CD4-positive, alpha-beta memory T cell (primary cell): Measurements from ENCODE around the gene TKTL1. TPM values are rescaled to one million over a fixed set of nuclear protein-coding genes. Genes with fewer than 3 reads are reported as not detected.
A peak's percentile ranks its signal among the peaks of the same experiment; 100 is the strongest.
"Not testable (repeated sequence)": the region's sequence is repeated elsewhere in the genome, so short reads cannot be mapped to it uniquely, and the experiment has no call there.

Source experiments
- CTCF ChIA-PET: fragments of 350-600 bp; sonication (Branson Sonifier 250); formaldehyde crosslinking; loops from one replicate; lab custom pipeline; 2021; ENCODE audit warnings: inconsistent platforms; ENCODE audit not compliant: partially characterized antibody; lab: Charles Lee
- POLR2A ChIA-PET: fragments of 350-600 bp; sonication (Branson Sonifier 250); formaldehyde crosslinking; loops from one replicate; lab custom pipeline; 2021; ENCODE audit not compliant: partially characterized antibody; lab: Charles Lee
- DNase-seq, 5 donors: peaks; one replicate each; pipeline versions ENCODE4 v3.0.0 to v3.0.0-alpha.2; 2020 to 2022; ENCODE audit warnings: mixed read lengths in 1 of 5
- H3K27ac ChIP-seq: one replicate; pipeline ENCODE4 v1.7.0; 2013; ENCODE audit warnings: low read depth, low read length
- H3K27me3 ChIP-seq: 2 replicates; pipeline ENCODE4 v1.7.0; 2013; ENCODE audit warnings: mild to moderate bottlenecking, low read length, moderate library complexity; ENCODE audit not compliant: insufficient read depth
- H3K36me3 ChIP-seq: 2 replicates; pipeline ENCODE4 v1.7.0; 2013; ENCODE audit warnings: mild to moderate bottlenecking, low read length, moderate library complexity; ENCODE audit not compliant: insufficient read depth
- H3K4me1 ChIP-seq: 2 replicates; pipeline ENCODE4 v1.7.0; 2013; ENCODE audit warnings: mild to moderate bottlenecking, low read length, moderate library complexity; ENCODE audit not compliant: insufficient read depth
- H3K4me3 ChIP-seq, 2 donors: one replicate each; pipeline ENCODE4 v1.7.0; 2013; ENCODE audit warnings: low read length in 2 of 2, mild to moderate bottlenecking in 1 of 2
- H3K9me3 ChIP-seq, 2 donors: one replicate each; pipeline ENCODE4 v1.7.0; 2013; ENCODE audit warnings: low read length in 2 of 2, control low read depth in 1 of 2; ENCODE audit not compliant: control insufficient read depth in 1 of 2
- H3K27ac Mint-ChIP-seq, 7 donors: one replicate each; pipeline ENCODE4 v1.8.0; 2020 to 2021; ENCODE audit warnings: mixed read lengths in 7 of 7, mild to moderate bottlenecking in 6 of 7, inconsistent platforms in 3 of 7, moderate library complexity in 3 of 7
- H3K27me3 Mint-ChIP-seq, 2 donors: one replicate each; pipeline ENCODE4 v1.8.0; 2020 to 2021; ENCODE audit warnings: mixed read lengths in 2 of 2
- H3K36me3 Mint-ChIP-seq, 2 donors: one replicate each; pipeline ENCODE4 v1.8.0; 2020 to 2021; ENCODE audit warnings: mixed read lengths in 2 of 2, inconsistent platforms in 1 of 2, mild to moderate bottlenecking in 1 of 2
- H3K4me1 Mint-ChIP-seq, 4 donors: one replicate each; pipeline ENCODE4 v1.8.0; 2020 to 2021; ENCODE audit warnings: mixed read lengths in 4 of 4, mild to moderate bottlenecking in 1 of 4
- H3K4me3 Mint-ChIP-seq, 8 donors: one replicate each; pipeline ENCODE4 v1.8.0; 2020 to 2021; ENCODE audit warnings: mixed read lengths in 8 of 8, mild to moderate bottlenecking in 7 of 8, moderate library complexity in 6 of 8, inconsistent platforms in 3 of 8
- H3K9me3 Mint-ChIP-seq, 8 donors: one replicate each; pipeline ENCODE4 v1.8.0; 2020 to 2021; ENCODE audit warnings: mixed read lengths in 8 of 8, mild to moderate bottlenecking in 5 of 8, inconsistent platforms in 3 of 8, moderate library complexity in 1 of 8
- intact Hi-C: fragments of 100-400 bp; cut with micrococcal nuclease; formaldehyde crosslinking; loops from one replicate; pipeline ENCODE4 v1.15.1; 2023
- polyA plus RNA-seq, 2 donors: library from polyadenylated mRNA; unstranded; fragments of 300-500 nt; fragmentation: Illumina TruSeq; gene quantifications; one replicate each; pipeline ENCODE4 v1.2.3, GENCODE V29; 2021
- total RNA-seq, 2 experiments: library from RNA; stranded (reverse); gene quantifications; one replicate each; pipeline ENCODE4 v1.2.3, GENCODE V29; 2021

The TKTL1 gene
- total and polyA plus RNA-seq, 4 experiments from 2014 or later, result 0.32 to 44.1 (median 10.6) TPM

DNA sequence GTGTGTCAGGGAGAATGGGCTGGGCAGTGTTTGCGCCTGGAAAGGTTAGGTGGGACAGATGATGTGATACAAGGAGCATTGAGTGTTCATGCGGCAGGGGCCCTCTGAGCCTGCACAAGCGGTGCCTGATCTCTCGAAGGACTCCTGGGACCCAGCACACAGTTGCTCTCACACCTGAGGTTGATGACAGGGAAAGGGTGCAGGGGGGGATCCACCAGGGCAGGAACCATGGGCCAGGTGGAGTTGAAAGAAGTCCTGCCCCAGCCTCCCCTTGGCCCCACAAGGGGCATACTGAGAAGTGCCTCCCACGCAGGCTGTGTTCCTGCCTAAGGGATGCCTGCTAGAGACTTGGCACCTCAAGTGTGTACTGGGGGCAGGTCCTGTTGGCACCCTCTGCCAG is 33.1 kb downstream of the TKTL1 start:
- Histone ChIP-seq H3K9me3 (no peaks in the 10 kb centered on the region), H3K4me1 (peaks cover 51% of the 10 kb centered on the region), H3K4me3 (no peak overlapping the region), H3K27ac (no peak overlapping the region), H3K27me3 (no peaks in the 10 kb centered on the region), H3K36me3 (no peaks in the 10 kb centered on the region)
- no peaks in the 10 kb centered on the region for H3K36me3 Mint-ChIP-seq
- CTCF ChIA-PET, result interaction anchor here (3.2 kb wide), 1 partner anchor 45 kb away, joined by 12 read pairs; the partner anchor contains the start of gene FLNA
- no peaks in the 10 kb centered on the region for H3K9me3 Mint-ChIP-seq
- DNase-seq, result no peak
- H3K4me3 Mint-ChIP-seq, result peak overlapping the region in 5 of 8 donors; percentile 8 to 44 (median 30)
- POLR2A ChIA-PET, result interaction anchor here (2.1 kb wide), 1 partner anchor 42 kb away, joined by 14 read pairs; no protein-coding TSS in a partner anchor
- intact Hi-C loops, result no loop called here
- H3K27me3 Mint-ChIP-seq, result no peaks in the 10 kb centered on the region
- peaks cover 24 to 53% (median 38%) of the 10 kb centered on the region in 4 donors for H3K4me1 Mint-ChIP-seq
- H3K27ac Mint-ChIP-seq, result peak overlapping the region; percentile 70 to 93 (median 83)

DNA sequence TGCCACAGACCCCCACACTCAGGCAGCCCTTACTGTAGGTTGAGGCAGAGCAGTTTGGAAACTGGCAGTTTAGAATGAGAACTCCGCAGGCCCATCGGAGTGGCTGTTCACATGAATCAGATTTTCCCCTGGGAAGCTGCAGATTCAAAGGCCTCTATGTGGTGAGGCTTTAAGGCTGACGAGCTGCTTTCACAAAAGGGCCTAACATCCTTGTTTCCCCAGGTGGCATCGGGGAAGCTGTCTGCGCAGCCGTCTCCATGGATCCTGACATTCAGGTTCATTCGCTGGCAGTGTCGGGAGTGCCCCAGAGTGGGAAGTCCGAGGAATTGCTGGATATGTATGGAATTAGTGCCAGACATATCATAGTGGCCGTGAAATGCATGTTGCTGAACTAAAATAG is 33.7 kb downstream of the TKTL1 start:
- ChIA-PET POLR2A (no interaction called here), CTCF (interaction anchor here (1.0 to 3.2 kb wide), 3 partner anchors 12 to 44 kb away, joined by 3 to 15 read pairs (median 12); partner anchors contain the start of gene FLNA)
- Mint-ChIP-seq H3K9me3 (no peaks in the 10 kb centered on the region), H3K27me3 (no peaks in the 10 kb centered on the region), H3K4me3 (no peak overlapping the region), H3K27ac (peak overlapping the region in 2 of 7 donors; percentile 41 to 86), H3K4me1 (peaks cover 31 to 59% (median 43%) of the 10 kb centered on the region in 4 donors), H3K36me3 (no peaks in the 10 kb centered on the region)
- Histone ChIP-seq H3K27me3 (no peaks in the 10 kb centered on the region), H3K9me3 (no peaks in the 10 kb centered on the region), H3K36me3 (no peaks in the 10 kb centered on the region), H3K4me3 (no peak overlapping the region), H3K27ac (no peak overlapping the region), H3K4me1 (peaks cover 58% of the 10 kb centered on the region)
- DNase-seq, result no peak
- intact Hi-C loops, result no loop called here

DNA sequence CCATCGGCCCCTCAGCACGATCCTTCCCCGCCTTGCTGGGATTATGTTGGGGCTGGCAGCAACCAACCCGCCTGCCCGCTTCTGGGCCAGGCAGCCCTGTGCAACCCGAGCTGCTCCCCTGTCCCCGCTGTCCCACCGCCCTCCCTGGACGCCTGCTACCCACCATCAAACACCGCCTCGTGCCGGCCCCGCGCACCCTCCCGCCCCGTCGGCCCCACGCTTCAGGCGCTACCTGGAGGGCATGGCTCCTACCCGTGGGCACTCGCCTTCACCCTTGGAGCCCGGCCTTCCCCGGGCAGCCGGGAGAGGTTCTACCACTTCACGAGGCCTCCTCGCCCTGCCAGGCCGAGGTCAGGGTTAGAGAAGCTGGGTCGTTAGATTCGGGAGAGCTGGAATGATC is 37.0 kb downstream of the TKTL1 start:
- DNase-seq, result no peak
- Histone ChIP-seq H3K4me3 (no peak overlapping the region), H3K27me3 (no peaks in the 10 kb centered on the region), H3K4me1 (peaks cover 35% of the 10 kb centered on the region), H3K9me3 (no peaks in the 10 kb centered on the region), H3K36me3 (no peaks in the 10 kb centered on the region), H3K27ac (no peak overlapping the region)
- intact Hi-C loops, result no loop called here
- Mint-ChIP-seq H3K4me1 (peaks cover 20 to 46% (median 26%) of the 10 kb centered on the region in 4 donors), H3K9me3 (no peaks in the 10 kb centered on the region), H3K36me3 (no peaks in the 10 kb centered on the region), H3K4me3 (no peak overlapping the region), H3K27ac (no peak overlapping the region), H3K27me3 (no peaks in the 10 kb centered on the region)
- ChIA-PET POLR2A (no interaction called here), CTCF (interaction anchor here (1.7 kb wide), 1 partner anchor 24 kb away, joined by 6 read pairs; no protein-coding TSS in a partner anchor)

DNA sequence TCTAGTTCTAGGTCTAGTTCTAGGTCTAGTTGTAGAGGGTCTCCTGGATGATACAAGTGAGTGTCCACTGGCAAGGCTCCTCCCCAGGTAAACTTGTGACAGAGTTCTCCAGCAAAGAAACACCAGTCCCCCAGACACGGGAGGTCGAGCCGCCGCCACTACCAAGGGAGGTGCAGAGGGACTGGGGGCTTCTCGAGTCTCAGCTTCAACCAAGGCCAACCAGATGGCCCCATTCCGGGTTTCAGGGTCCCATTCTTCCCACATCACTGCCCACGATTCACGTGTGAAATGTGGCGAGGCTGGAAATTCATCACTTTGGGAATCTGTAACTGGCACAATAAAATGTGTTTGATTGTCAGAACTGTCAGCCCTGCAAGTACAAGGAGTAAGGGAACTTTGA is 37.5 kb downstream of the TKTL1 start:
- no peak overlapping the region for H3K4me3 Mint-ChIP-seq

DNA sequence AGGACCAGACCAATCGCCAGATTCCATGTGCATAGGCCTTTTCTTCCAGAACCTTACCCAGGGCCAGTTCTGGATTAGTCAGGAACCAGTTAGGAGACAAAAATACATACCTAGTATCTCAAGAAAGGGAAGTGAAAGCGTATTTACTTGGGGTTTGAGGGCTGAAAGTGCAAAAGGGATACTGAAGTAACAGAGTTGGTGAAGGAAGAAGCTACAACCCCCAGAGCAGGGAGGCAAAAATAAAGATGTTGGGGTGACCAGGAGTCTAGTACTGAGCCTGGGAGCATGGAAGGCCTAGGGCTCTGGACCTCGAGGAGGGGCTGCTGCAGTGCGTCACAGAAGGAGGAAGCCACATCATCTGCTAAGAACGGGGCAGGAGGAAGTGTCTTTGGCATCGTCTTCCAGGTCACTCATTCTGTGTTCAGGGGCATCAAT is 38.3 kb downstream of the TKTL1 start:
- Mint-ChIP-seq H3K9me3 (no peaks in the 10 kb centered on the region), H3K4me1 (peaks cover 11 to 35% (median 17%) of the 10 kb centered on the region in 4 donors), H3K36me3 (no peaks in the 10 kb centered on the region), H3K27ac (peak overlapping the region in 5 of 7 donors; percentile 24 to 82 (median 60)), H3K4me3 (peak overlapping the region in 5 of 8 donors; percentile 7 to 58 (median 37)), H3K27me3 (no peaks in the 10 kb centered on the region)
- H3K36me3 ChIP-seq, result no peaks in the 10 kb centered on the region
- H3K27me3 ChIP-seq, result no peaks in the 10 kb centered on the region
- ChIA-PET CTCF (interaction anchor here (1.7 kb wide), 1 partner anchor 25 kb away, joined by 6 read pairs; no protein-coding TSS in a partner anchor), POLR2A (interaction anchor here (1.0 kb wide), 1 partner anchor 157 kb away, joined by 3 read pairs; the partner anchor contains the start of gene SLC10A3)
- peaks cover 22% of the 10 kb centered on the region for H3K4me1 ChIP-seq
- intact Hi-C loops, result no loop called here
- no peak overlapping the region for H3K27ac ChIP-seq
- no peak overlapping the region for H3K4me3 ChIP-seq
- no peak for DNase-seq
- H3K9me3 ChIP-seq, result no peaks in the 10 kb centered on the region

More for the DNA sequence above, 37.5 kb downstream of the TKTL1 start:
- H3K27ac Mint-ChIP-seq, result peak overlapping the region in 1 of 7 donors; percentile 64
- H3K27me3 ChIP-seq, result no peaks in the 10 kb centered on the region
- no peak overlapping the region for H3K27ac ChIP-seq
- peaks cover 29% of the 10 kb centered on the region for H3K4me1 ChIP-seq
- no peaks in the 10 kb centered on the region for H3K27me3 Mint-ChIP-seq
- H3K4me1 Mint-ChIP-seq, result peaks cover 16 to 40% (median 21%) of the 10 kb centered on the region in 4 donors
- intact Hi-C loops, result no loop called here
- H3K36me3 ChIP-seq, result no peaks in the 10 kb centered on the region
- no peaks in the 10 kb centered on the region for H3K9me3 ChIP-seq
- H3K4me3 ChIP-seq, result no peak overlapping the region
- CTCF ChIA-PET, result interaction anchor here (1.7 kb wide), 1 partner anchor 24 kb away, joined by 6 read pairs; no protein-coding TSS in a partner anchor
- POLR2A ChIA-PET, result no interaction called here
- H3K36me3 Mint-ChIP-seq, result no peaks in the 10 kb centered on the region
- no peaks in the 10 kb centered on the region for H3K9me3 Mint-ChIP-seq
- DNase-seq, result no peak

DNA sequence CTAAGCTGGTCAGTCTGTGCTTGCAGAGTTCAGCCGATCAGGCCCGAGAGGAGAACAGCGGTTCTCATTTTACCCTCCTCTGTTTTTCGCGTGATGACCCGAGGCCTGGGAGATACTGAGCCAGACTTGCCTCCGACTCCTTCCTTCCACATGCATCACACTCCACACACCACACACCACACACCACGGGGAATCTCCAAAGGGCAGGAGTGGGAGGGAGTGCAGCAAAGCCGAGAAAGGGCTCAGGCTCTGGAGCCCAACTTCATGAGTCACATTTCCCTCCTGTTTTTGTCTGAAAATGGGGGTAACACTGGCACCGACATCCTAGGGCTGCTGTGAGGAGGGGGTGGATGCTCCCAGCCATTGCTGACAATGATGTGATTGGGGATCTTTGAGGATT is 38.9 kb downstream of the TKTL1 start:
- H3K27ac Mint-ChIP-seq, result peak overlapping the region in 6 of 7 donors; percentile 6 to 77 (median 54)
- H3K9me3 ChIP-seq, result no peaks in the 10 kb centered on the region
- H3K4me1 ChIP-seq, result peaks cover 16% of the 10 kb centered on the region
- ChIA-PET POLR2A (interaction anchor here (1.0 kb wide), 1 partner anchor 156 kb away, joined by 3 read pairs; the partner anchor contains the start of gene SLC10A3), CTCF (interaction anchor here (1.7 kb wide), 1 partner anchor 26 kb away, joined by 6 read pairs; no protein-coding TSS in a partner anchor)
- H3K27me3 ChIP-seq, result no peaks in the 10 kb centered on the region
- no peaks in the 10 kb centered on the region for H3K27me3 Mint-ChIP-seq
- intact Hi-C loops, result no loop called here
- H3K4me1 Mint-ChIP-seq, result peaks cover 9 to 30% (median 15%) of the 10 kb centered on the region in 4 donors
- H3K4me3 Mint-ChIP-seq, result peak overlapping the region in 3 of 8 donors; percentile 5 to 40 (median 23)
- DNase-seq, result no peak
- no peaks in the 10 kb centered on the region for H3K9me3 Mint-ChIP-seq
- H3K4me3 ChIP-seq, result no peak overlapping the region
- H3K27ac ChIP-seq, result no peak overlapping the region
- no peaks in the 10 kb centered on the region for H3K36me3 Mint-ChIP-seq
- no peaks in the 10 kb centered on the region for H3K36me3 ChIP-seq

DNA sequence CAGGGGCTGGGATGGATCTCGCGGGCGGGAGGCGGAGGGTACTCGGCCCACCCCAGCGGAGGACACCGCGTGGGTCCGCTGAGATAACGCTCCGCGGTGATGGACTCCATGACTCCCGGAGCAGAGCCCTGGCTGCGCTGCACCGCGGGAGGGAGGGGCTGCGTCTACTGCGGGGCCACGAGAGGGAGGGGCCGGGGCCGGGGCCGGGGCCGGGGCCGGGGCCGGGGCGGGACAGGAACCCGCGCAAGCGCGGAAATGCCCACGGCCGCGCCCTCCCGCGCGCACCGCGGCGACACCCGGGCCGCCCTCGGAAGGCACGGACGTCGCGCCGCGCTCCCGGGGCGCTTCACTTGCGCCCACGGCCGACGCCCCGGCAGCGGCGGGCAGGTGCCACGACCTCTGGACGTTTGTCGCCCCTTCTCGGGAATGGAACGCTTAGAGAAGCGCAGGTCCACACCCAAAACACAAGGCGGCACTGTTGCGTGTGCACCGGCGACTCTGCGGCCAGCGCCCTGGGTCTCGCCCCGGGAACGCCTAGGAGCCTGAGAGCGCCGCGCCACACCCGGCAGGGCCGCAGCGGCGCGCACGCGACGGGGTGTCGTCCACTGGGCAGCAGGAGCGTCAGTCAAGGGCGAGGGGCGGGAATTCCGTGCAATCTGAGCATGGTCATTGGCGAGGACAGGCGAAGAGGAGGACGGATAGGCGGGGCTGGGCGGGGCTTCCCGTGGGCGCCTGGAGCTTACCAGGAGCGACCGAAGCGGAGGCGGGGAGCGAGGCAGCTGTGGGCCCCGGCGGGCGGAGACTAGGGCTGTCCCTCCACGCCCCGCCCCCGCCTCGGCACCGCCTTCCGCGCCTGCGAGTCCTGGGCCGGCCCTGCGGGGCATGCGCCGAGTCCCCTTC is 46.1 kb downstream of the TKTL1 start:
- not testable (repeated sequence) for H3K4me1 ChIP-seq

More for the DNA sequence above, 46.1 kb downstream of the TKTL1 start:
- H3K27me3 ChIP-seq, H3K27me3 Mint-ChIP-seq, H3K27ac ChIP-seq, H3K9me3 ChIP-seq, H3K4me1 Mint-ChIP-seq, H3K9me3 Mint-ChIP-seq, H3K4me3 ChIP-seq, H3K4me3 Mint-ChIP-seq, H3K36me3 ChIP-seq, CTCF ChIA-PET, H3K27ac Mint-ChIP-seq, POLR2A ChIA-PET, intact Hi-C loops, H3K36me3 Mint-ChIP-seq: not testable (repeated sequence)
- DNase-seq, result peak in 3 of 5 donors; percentile 24 to 64 (median 31)
